Mesothelial cell of epicardium (in vitro differentiated cells): ENCODE data around the gene NLGN1. TPM values are rescaled to one million over a fixed set of nuclear protein-coding genes. Genes with fewer than 3 reads are reported as not detected.

Experiments used
- DNase-seq, 2 experiments: peaks; one replicate each; pipeline ENCODE4 v3.0.0; 2021; ENCODE audit warnings: low spot score in 2 of 2; ENCODE audit not compliant: unreplicated experiment in 2 of 2
- H3K27ac Mint-ChIP-seq: 2 replicates; pipeline ENCODE4 v1.8.0; 2021; ENCODE audit warnings: mixed read lengths
- H3K27me3 Mint-ChIP-seq: 2 replicates; pipeline ENCODE4 v1.8.0; 2021; ENCODE audit warnings: low read depth, mixed read lengths
- H3K36me3 Mint-ChIP-seq: 2 replicates; pipeline ENCODE4 v1.8.0; 2021; ENCODE audit warnings: mixed read lengths
- H3K4me1 Mint-ChIP-seq: 2 replicates; pipeline ENCODE4 v1.8.0; 2021; ENCODE audit warnings: mixed read lengths
- H3K4me3 Mint-ChIP-seq: 2 replicates; pipeline ENCODE4 v1.8.0; 2021; ENCODE audit warnings: mild to moderate bottlenecking, moderate library complexity, mixed read lengths
- H3K9me3 Mint-ChIP-seq: 2 replicates; pipeline ENCODE4 v1.8.0; 2021; ENCODE audit warnings: mixed read lengths
- CTCF ChIP-seq: fragments of 200-600 bp; sonication (generic); IDR thresholded peaks from one replicate; pipeline ENCODE4 v1.5.0; 2021; ENCODE audit warnings: antibody characterized with exemption; ENCODE audit not compliant: unreplicated experiment
- total RNA-seq: library from RNA; stranded (reverse); gene quantifications from 3 replicates; pipeline ENCODE4 v1.2.1, GENCODE V29; 2021

Gene NLGN1
- total RNA-seq, 1 donor from 2014 or later: 4.2 TPM

DNA sequence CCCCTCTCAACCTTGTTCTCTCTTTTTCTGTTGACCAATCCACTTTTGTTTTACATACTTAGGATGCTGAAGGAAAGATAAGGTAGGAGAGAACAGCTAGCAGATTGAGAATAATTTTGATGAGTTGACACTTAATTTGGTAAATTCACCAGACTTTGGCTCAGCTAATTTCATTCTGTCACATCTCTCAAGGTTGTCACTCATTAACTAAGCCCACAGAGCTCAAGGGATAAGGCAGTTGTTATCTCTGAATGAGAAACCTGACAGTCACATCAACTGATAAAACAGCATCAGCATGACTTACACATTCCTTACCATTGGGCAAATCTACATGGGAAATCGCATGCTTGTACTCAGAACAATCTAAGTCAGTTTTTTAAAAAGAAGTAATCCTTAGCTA lies 591.4 kb downstream of the NLGN1 start:
- DNase-seq: no peak
- no peak for TF ChIP-seq CTCF
- Mint-ChIP-seq H3K27me3 (no peaks in the 10 kb centered on the region), H3K36me3 (no peaks in the 10 kb centered on the region), H3K4me3 (no peak overlapping the region), H3K4me1 (peaks cover 5% of the 10 kb centered on the region), H3K27ac (no peak overlapping the region), H3K9me3 (peaks cover 2% of the 10 kb centered on the region)

DNA sequence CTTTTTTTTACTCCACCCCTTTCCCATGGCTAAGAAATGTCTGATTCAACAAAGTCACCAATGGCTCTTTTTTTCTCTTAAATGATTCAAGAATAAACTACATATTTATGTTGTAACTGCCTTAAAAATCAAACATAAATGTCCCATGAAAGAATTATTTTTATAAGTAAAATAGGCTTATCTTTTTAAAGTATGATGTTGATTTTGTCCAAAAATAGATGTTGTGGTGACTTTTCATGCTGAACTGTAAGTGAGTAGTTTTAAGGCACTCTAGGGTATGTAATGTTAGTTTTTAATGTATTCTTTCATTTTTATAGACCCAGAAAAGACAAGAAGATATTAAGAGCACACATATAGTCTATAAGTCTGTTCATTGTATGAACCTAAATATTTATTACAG lies 594.9 kb downstream of the NLGN1 start:
- no peaks in the 10 kb centered on the region for H3K9me3 Mint-ChIP-seq
- H3K36me3 Mint-ChIP-seq: no peaks in the 10 kb centered on the region
- peaks cover 5% of the 10 kb centered on the region for H3K4me1 Mint-ChIP-seq
- H3K27me3 Mint-ChIP-seq: no peaks in the 10 kb centered on the region
- no peak for DNase-seq
- TF ChIP-seq CTCF: no peak
- H3K27ac Mint-ChIP-seq: no peak overlapping the region
- H3K4me3 Mint-ChIP-seq: no peak overlapping the region

- no peak for DNase-seq
- no peaks in the 10 kb centered on the region for H3K27me3 Mint-ChIP-seq
- peaks cover 5% of the 10 kb centered on the region for H3K4me1 Mint-ChIP-seq
- H3K9me3 Mint-ChIP-seq: no peaks in the 10 kb centered on the region
- no peak overlapping the region for H3K27ac Mint-ChIP-seq
- H3K36me3 Mint-ChIP-seq: no peaks in the 10 kb centered on the region
- TF ChIP-seq CTCF: no peak
- no peak overlapping the region for H3K4me3 Mint-ChIP-seq
Observed at GRCh38 chr3:173993299-173993698, 595.8 kb downstream of the NLGN1 start.

DNA sequence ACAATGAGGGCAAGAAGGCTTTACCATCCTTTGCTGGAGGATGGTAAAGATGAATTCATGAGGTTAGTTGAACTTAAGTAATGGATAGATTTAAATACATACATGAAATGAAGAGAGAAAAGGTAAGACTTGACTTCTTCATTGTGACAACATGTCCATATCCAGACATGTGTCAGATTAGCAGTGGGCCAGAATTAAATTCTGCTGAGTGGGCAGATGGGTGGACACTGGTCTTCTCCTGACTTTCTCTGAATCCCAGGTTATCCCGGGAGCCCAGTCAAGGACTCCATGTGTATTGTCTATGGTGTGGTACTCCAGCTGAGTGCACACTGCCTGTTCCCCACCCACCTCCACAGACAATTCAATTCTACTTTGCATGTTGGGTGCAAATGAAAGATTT lies 603.1 kb downstream of the NLGN1 start:
- no peak for TF ChIP-seq CTCF
- H3K9me3 Mint-ChIP-seq: no peaks in the 10 kb centered on the region
- H3K4me1 Mint-ChIP-seq: no peaks in the 10 kb centered on the region
- DNase-seq: no peak
- H3K27me3 Mint-ChIP-seq: no peaks in the 10 kb centered on the region
- no peak overlapping the region for H3K4me3 Mint-ChIP-seq
- no peaks in the 10 kb centered on the region for H3K36me3 Mint-ChIP-seq
- no peak overlapping the region for H3K27ac Mint-ChIP-seq

GRCh38 chr3:174002543-174002942 lies 605.0 kb downstream of the NLGN1 start:
- Mint-ChIP-seq H3K4me3 (no peak overlapping the region), H3K4me1 (peaks cover 3% of the 10 kb centered on the region), H3K27ac (no peak overlapping the region), H3K27me3 (no peaks in the 10 kb centered on the region), H3K9me3 (no peaks in the 10 kb centered on the region), H3K36me3 (no peaks in the 10 kb centered on the region)
- DNase-seq: no peak
- no peak for TF ChIP-seq CTCF

DNA sequence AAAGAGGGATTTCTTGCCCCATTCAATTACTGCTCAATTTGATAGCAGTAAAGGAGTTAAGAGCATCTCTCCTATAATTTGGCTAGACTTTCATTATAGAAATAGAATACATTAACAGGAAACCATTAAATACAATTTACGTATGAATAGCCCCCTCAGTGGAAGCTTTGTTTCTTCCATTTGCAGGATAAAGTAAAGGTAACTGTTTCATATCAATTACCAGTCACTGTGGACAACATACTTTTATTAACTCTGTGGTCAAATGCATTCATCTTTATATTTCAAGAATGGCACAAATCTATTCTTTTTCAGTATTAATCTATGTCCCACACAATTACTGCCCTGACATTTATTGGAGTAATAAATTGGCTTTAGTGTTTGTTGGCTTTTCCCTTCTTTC lies 613.4 kb downstream of the NLGN1 start:
- no peak for DNase-seq
- Mint-ChIP-seq H3K36me3 (no peaks in the 10 kb centered on the region), H3K27ac (no peak overlapping the region)

More for the DNA sequence above, 613.4 kb downstream of the NLGN1 start:
- H3K4me3 Mint-ChIP-seq: no peak overlapping the region
- H3K9me3 Mint-ChIP-seq: peaks cover 4% of the 10 kb centered on the region
- TF ChIP-seq CTCF: no peak
- H3K4me1 Mint-ChIP-seq: peaks cover 33% of the 10 kb centered on the region
- no peaks in the 10 kb centered on the region for H3K27me3 Mint-ChIP-seq
